Astrocyte of the hippocampus (primary cell): ENCODE results near the gene CCL26.
"Not testable (repeated sequence)": the region's sequence is repeated elsewhere in the genome, so short reads cannot be mapped to it uniquely, and the experiment has no call there.

ENCODE experiments used
- DNase-seq: peaks from one replicate; pipeline ENCODE4 v3.0.0; 2011; ENCODE audit warnings: low read depth, low spot score

The CCL26 gene

DNA sequence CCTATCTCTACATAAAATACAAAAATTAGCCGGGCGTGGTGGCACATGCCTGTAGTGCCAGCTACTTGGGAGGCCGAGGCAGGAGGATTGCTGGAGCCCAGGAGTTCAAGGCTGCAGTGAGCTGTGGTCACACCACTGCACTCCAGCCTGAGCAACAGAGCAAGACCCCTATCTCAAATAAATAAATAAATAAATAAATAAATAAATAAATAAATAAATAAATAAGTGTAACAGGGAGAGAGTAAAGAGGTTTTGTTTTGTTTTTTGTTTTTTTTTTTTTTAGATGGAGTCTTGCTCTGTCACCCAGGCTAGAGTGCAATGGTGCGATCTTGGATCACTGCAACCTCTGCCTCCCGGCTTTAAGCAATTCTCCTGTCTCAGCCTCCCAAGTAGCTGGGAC is 20.6 kb upstream of the CCL26 start:
- DNase-seq: not testable (repeated sequence)

DNA sequence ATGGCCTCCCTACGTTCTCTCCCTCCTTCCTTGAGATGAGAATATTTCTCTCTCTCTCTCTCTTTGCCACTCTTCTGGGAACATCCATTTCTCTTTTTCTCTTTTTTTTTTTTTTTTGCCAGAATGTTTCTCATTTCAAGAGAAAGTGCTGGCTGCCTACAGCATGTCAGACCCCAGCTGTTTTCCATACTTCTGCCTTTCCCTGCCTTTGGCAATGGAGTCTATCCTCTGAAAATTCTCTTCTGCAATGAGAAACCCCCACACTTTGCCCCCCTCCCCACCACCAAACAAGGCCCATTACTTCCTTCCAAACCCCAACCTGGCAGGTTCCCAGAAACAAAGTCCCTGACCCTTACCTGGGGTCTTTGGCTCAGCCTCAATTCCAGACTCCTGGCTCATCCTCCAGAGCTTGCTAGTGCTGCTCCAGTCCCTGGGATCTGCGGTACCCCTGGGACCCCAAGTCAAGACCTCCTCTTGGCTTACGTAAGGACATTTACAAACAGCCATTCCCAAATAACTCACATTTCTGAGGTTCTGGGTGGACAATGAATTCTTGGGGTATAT is 17.4 kb upstream of the CCL26 start:
- no peak for DNase-seq

DNA sequence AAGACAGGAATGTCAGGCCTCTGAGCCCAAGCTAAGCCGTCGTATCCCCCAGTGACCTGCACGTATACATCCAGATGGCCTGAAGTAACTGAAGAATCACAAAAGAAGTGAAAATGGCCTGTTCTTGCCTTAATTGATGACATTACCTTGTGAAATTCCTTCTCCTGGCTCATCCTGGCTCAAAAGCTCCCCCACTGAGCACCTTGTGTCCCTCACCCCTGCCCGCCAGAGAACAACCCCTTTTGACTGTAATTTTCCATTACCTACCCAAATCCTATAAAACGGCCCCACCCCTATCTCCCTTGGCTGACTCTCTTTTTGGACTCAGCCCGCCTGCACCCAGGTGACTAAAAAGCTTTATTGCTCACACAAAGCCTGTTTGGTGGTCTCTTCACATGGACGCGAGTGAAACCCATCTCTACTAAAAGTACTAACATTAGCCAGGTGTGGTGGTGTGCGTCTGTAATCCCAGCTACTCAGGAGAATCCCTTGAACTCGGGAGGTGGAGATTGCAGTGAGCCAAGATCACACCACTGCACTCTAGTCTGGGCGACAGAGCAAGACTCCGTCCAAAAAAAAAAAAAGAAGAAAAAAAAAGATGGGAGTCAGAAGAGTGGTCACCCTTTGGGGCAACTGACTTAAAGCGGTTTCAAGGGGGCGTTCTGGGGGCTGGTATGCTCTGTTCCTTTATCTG is 16.3 kb upstream of the CCL26 start:
- not testable (repeated sequence) for DNase-seq

DNA sequence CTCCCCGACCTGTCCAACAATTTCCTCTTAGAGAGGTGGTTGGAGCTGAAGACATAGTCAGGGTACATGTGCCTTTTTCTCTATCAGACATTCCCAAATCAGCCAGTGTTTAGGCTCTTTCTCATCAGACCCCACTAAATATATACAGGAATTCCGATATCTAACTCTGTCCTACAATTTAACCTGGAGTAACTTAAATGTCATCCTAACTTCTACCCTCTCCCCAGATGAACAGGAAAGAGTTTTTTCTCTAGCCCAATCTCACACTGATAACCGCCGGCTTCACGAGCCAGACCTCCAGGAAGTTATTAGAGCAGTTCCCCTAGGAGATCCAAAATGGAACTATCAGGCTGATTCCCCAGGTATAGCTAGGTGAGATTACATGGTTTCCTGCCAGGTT is 11.0 kb upstream of the CCL26 start:
- DNase-seq: not testable (repeated sequence)

DNA sequence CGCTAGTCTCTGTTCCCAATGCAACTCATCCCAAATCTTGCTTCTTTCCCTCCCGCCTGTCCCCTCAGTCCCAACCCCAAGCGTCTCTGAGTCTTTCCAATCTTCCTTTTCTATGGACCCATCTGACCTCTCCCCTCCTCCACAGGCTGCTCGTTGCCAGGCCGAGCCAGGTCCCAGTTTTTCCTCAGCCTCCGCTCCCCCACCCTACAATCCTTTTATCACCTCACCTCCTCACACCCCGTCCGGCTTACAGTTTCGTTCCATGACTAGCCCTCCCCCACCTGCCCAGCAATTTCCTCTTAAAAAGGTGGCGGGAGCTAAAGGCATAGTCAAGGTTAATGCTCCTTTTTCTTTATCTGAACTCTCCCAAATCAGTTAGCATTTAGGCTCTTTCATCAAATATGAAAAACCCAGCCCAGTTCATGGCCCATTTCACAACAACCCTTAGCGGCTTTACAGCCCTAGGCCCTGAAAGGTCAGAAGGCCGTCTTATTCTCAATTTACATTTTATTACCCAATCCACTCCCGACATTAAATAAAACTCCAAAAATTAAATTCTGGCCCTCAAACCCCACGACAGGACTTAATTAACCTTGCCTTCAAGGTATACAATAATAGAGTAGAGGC is 8.7 kb upstream of the CCL26 start:
- not testable (repeated sequence) for DNase-seq

DNA sequence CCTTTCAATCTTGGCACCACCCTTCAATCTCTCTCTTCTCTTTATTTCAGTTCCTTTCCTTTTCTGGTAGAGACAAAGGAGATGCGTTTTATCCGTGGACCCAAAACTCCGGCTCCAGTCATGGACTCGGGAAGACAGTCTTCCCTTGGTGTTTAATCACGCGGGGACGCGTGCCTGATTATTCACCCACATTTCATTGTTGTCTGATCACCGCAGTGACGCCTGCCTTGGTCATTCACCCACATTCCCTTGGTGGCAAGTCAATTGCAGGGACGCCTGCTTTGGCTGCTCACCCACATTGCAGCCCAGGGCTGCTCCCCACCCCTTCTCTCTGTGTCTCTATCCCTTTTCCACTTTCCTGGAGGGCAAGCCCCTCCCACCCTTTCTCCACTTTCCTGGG is 7.5 kb upstream of the CCL26 start:
- DNase-seq: peak; percentile 70

DNA sequence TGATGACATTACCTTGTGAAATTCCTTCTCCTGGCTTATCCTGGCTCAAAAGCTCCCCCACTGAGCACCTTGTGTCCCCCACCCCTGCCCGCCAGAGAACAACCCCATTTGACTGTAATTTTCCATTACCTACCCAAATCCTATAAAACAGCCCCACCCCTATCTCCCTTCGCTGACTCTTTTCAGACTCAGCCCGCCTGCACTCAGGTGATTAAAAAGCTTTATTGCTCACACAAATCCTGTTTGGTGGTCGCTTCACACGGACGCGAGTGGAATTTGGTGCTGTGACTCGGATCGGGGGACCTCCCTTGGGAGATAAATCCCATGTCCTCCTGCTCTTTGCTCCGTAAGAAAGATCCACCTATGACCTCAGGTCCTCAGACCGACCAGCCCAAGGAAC is 7.0 kb upstream of the CCL26 start:
- not testable (repeated sequence) for DNase-seq

DNA sequence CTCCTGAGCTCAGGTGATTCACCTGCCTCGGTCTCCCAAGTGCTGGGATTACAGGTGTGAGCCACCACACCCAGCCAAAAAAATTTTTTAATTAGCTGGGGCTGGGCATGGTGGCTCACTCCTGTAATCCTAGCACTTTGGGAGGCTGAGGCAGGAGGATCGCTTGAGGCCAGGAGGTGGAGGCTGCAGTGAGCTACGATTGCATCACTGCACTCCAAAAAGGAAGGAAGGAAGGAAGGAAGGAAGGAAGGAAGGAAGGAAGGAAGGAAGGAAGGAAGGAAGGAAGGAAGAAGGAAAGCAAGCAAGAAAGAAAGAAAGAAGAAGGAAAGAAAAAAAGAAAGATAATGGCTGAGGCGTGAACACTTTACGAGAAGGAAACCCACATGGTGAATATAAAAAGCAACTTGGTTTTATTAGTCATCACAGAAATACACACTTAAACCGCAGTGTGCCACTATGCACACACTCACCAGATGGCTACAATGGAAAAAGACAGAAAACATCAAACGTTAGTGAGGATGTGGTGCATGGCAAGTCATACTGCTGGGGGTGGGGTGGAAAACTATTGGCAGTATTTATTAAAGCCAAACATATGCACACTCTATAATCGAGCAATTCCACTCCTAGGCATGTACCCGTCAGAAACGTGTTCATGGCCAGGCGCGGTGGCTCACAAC is 4.4 kb upstream of the CCL26 start:
- peak; percentile 85 for DNase-seq

DNA sequence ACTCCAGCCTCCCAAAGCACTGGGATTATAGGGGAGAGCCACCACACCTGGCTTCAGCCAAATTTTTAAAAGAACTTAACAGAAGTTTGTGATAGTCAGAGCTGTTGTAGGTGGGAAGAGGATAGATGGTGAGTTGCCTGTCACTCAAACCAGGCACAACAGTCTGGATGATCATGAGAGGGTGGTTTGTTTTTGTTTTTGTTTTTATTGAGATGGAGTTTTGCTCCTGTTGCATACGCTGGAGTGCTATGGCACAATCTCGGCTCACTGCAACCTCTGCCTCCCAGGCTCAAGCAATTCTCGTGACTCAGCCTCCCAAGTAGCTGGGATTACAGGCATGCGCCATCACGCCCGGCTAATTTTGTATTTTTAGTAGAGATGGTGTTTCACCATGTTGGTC is 1.9 kb upstream of the CCL26 start:
- DNase-seq: not testable (repeated sequence)

DNA sequence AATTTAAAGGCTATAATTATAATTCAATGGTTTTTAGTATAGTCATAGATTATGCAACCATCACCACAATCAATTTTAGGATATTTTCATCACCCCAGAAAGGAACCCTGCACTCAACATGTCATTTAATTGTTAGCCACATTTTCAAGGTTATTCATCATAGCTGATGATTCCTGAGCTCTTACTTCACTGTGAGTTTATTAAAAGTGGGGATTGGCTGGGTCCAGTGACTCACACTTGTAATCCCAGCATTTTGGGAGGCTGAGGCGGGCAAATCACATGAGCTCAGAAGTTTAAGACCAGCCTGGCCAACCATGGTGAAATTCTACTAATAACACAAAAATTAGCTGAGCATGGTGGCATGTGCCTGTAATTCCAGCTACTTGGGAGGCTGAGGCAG is 787 bp downstream of the CCL26 start:
- peak; percentile 50 for DNase-seq

DNA sequence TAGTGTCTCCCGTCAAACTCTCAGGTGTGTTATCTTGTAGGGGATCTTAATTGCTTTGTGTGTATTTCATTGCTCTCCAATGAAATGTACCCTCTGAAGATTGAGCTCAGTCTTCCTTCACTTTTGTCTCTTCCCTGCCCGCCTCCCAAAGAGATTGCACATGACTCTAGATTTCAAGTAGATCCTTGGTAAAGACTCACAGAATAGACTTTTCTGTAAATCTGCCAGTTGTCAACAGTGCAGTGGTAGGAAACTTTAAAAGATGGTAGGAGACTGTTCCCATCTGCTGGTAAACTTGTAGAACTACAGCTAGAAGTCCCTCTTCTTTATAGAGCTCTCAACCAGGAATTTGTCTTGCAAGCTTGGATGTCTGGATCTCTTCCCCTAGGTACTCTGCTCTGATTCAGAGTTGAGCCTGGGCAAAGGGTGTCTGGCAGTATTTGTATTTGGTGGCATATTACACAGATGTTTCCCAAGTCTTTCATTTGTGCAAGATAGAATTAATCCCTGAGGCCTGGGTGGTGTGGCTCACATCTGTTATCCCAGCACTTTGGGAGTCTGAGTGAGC is 9.6 kb downstream of the CCL26 start:
- DNase-seq: peak; percentile 71

DNA sequence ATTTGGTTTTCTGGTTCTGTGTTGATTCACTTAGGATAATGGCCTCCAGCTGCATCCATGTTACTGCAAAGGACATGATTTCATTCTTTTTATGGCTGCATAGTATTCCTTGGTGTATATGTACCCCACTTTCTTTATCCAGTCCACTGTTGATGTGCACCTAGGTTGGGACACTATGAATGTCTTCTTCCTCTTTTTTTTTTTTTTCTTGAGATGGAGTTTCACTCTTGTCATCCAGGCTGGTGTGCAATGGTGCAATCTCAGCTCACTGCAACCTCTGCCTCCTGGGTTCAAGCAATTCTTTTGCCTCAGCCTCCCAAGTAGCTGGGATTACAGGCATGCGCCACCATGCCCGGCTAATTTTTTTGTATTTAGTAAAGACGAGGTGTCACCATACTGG is 10.2 kb downstream of the CCL26 start:
- not testable (repeated sequence) for DNase-seq

DNA sequence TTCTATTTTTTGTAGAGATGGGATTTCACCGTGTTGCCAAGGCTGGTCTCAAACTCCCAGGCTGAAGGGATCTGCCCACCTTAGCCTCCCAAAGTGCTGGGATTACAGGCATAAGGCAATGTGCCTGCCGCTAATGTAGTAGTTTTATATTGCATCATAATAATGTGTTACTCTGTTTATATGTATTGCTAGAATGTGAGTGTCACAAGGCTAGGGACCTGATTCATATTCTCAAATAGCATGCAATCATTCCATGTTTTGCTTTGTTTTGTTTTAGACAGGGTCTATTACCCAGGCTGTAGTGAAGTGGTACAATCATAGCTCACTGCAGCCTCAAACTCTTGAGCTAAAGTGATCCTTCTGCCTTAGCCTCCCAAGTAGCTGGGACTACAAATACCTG is 13.5 kb downstream of the CCL26 start:
- no peak for DNase-seq

DNA sequence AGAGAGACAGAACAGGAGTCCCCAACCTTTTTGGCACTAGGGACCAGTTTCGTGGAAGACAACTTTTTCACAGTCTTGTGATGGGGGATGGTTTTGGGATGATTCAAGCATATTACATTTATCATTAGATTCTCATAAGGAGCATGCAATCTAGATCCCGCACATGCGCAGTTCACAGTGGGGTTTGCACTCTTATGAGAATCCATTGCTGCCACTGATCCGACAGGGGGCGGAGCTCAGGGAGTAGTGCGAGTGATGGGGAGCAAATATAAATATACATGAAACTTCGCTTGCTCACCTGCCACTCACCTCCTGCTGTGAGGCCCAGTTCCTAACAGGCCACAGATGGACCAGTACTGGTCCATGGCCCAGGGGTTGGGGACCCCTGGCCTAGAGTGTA is 14.2 kb downstream of the CCL26 start:
- no peak for DNase-seq

DNA sequence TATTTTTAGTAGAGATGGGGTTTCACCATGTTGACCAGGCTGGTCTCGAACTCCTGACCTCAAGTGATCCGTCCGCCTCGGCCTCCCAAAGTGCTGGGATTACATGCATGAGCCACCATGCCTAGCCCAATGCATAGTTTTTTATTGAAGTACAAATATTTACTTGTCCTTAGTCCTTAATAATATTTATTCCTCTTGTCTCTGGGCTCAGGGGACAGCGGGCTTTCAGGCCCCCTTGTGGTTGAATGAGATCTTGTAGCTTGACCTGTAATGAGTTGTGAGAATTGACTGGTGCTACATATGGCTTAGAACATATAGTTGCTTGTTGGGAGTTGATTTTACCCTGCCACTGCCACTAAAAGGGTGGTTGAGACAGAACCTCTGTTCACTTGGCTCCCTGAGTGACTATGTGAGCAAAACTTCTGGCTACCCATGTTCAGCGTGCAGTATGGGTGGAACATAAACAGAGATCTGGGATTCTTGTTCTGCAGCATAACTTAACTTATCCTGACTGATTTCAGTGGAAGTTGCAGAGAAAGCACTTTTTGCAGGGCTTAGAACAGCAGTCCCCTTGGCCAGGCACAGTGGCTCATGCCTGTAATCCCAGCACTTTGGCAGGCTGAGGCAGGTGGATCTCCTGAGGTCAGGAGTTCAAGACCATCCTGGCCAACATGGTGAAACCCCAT is 14.9 kb downstream of the CCL26 start:
- DNase-seq: peak; percentile 58

DNA sequence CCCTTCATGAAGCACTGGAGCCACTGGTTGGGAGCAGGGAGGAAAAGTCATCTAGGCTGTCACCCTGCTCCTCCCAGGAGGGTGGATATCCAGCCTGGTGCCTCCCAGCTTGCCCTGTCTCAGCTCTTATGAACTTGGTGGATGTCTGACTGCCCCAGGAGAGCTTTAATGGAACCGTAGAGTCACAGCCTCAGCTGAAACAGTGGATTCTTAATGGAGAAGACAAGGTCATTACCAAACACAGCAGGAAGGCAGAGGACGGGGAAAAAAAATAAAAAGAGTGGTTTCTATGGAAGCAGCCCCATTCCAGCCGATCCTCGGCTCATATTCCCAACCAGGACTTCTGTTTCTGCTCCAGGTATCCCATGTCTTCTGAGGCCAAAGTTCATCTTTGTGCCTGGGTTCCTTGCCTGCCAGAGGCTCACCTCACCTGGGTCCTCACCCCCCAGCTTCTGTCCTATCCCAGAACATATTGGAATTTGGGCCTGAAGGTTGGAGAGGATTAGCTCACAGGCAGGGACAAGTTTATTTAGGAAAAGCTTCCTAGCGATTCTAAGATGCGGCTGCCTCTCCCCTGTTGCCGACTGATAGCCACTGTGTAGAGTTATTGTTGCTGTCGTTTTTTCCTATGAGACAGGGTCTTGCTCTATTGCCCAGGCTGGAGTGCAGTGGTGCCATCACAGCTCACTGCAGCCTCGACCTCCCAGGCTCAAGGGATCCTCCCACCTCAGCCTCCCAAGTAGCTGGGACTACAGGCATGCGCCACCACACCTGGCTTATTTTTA is 15.6 kb downstream of the CCL26 start:
- no peak for DNase-seq

DNA sequence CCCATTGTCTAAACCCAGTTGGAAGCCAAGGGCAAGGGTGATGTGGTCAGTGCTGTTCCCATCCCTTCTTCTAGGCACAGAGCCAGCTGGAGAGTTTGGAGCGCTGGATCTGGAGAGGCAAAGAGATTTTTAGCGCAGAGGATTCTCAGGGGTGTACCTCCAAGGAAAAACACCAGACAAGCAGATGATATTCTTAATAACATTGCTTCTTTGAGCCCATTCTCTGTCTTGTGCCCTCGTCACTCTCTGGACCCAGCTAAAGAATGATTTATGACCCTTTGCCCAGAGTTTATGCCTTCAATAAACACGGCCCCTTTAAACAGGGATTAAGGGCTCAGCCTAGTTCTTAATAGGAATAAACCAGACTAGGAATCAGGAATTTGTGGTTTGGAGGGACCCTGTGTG is 28.6 kb downstream of the CCL26 start:
- no peak for DNase-seq

DNA sequence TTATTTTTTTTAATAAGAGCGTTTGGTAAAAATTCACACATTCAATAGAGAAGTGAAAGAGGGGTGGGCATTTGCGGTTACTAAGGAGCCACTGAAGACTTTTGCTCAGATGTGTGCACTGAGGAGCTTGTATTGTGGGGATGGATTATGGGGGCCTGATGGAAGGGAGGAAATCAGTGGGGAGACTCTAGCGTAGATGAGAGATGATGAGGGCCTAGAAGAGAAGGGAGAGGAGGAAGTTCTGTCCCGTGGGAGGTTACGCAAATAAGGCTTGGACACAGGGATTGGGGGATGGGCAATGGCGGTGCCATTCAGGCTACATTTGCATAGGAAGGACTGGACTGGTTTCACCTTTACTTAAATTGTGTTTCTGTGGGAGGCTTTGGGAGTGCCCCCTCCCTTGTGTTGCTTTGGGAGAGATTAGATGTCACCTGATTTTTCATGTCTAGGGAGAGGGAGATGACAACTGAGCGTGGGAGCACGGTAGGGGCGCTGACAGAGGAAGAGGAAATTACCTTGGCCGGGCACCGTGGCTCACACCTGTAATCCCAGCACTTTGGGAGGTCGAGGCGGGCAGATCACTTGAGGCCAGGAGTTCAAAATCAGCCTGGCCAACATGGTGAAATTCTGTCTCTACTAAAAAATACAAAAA is 31.0 kb downstream of the CCL26 start:
- no peak for DNase-seq

DNA sequence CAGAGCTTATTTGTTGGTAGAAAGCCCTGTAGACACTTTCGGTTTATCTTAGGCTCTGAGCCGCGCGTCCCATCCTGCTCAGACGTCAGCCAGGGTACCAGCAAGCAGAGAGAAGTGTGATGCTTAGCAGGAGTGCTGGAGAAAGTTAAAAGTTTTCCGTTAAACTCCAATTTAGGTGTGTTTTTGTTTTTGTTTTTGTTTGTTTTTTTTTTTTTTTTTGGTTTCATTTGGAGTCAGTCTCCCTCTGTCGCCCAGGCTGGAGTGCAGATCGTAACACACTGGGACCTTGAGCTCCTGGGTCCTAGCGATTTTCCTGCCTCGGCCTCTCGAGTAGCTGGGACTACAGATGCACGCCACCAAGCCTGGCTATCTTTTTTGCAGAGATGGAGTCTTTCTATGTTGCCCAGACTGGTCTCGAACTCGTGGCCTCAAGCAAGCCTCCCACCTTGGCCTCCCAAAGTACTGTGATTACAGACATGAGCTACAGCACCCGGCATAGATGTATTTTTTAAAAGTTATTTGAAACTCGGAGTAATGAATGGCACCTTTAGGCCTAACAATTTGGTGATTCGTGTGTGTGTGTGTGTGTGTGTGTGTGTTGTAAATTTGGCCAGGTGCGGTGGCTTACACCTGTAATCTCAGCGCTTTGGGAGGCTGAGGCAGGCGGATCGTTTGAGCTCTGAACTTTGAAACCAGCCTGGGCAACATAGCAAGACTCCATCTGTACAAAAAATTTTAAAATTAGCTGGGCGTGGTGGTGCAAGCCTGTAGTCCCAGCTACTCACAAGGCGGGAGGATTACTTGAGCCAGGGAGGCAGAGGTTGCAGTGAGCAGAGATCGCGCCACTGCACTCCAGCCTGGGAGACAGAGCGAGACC is 32.0 kb downstream of the CCL26 start:
- DNase-seq: no peak
